Measurements from ENCODE around the gene LGI1. TPM values are rescaled to one million over a fixed set of nuclear protein-coding genes. Genes with fewer than 3 reads are reported as not detected.

LGI1 gene
- total RNA-seq, 1 experiment from 2014 or later, result not detected

- intact Hi-C loops (cut with micrococcal nuclease; ENCODE audit: unreplicated experiment), result no loop called here
- DNase-seq (ENCODE audit: low read depth, low spot score) (no peak), ATAC-seq (no peak)
- H3K4me3 ChIP-seq (ENCODE audit: low read depth in 2 of 2, low read length in 2 of 2), result no peak overlapping the region
- no TSS peak for BruUV-seq (replicated peaks)
- TF ChIP-seq REST (IDR thresholded peaks at IDR 0.05; ENCODE audit: insufficient read depth in 1 of 2, low read depth in 2 of 2, low read length in 1 of 2) (no peak), CTCF (IDR thresholded peaks at IDR 0.05) (no peak), TCF7L2 (IDR thresholded peaks at IDR 0.05; ENCODE audit: low read depth, low read length) (no peak), POLR2AphosphoS5 (IDR thresholded peaks at IDR 0.05; ENCODE audit: low read depth, low read length) (no peak), SIN3A (IDR thresholded peaks at IDR 0.05; ENCODE audit: borderline replicate concordance, insufficient read depth, low read depth, low read length) (no peak)
- ChIA-PET CTCF (no interaction called here), POLR2A (no interaction called here)
- no peak overlapping the region for H3K27ac ChIP-seq (ENCODE audit: low read length)
- no peaks in the 10 kb centered on the region for H3K9me3 ChIP-seq (ENCODE audit: control insufficient read depth, insufficient read depth, low read depth, low read length)
- no peaks in the 10 kb centered on the region for H3K36me3 ChIP-seq (ENCODE audit: control insufficient read depth, insufficient read depth, low read length)
- H3K27me3 ChIP-seq (ENCODE audit: control insufficient read depth, insufficient read depth, low read length), result peaks cover 6% of the 10 kb centered on the region; the same call in 1 of the 2 replicates
- no peaks in the 10 kb centered on the region for H3K4me1 ChIP-seq (ENCODE audit: control insufficient read depth, insufficient read depth, low read length)
- in situ Hi-C loops (cut with HindIII; ENCODE audit: low pct_unique_long_range_greater_than_20kb, low sequenced_read_pairs), result no loop called here
Measured at GRCh38 chr10:93835770-93836169, 78.0 kb downstream of the LGI1 start.

- CTCF ChIA-PET, result no interaction called here
- Histone ChIP-seq H3K27me3 (ENCODE audit: control insufficient read depth, insufficient read depth, low read length) (no peaks in the 10 kb centered on the region), H3K4me3 (ENCODE audit: low read depth in 2 of 2, low read length in 2 of 2) (no peak overlapping the region), H3K27ac (ENCODE audit: low read length) (no peak overlapping the region), H3K4me1 (ENCODE audit: control insufficient read depth, insufficient read depth, low read length) (no peaks in the 10 kb centered on the region), H3K9me3 (ENCODE audit: control insufficient read depth, insufficient read depth, low read depth, low read length) (no peaks in the 10 kb centered on the region), H3K36me3 (ENCODE audit: control insufficient read depth, insufficient read depth, low read length) (no peaks in the 10 kb centered on the region)
- ATAC-seq (no peak), DNase-seq (ENCODE audit: low read depth, low spot score) (no peak)
- TF ChIP-seq REST (IDR thresholded peaks at IDR 0.05; ENCODE audit: insufficient read depth in 1 of 2, low read depth in 2 of 2, low read length in 1 of 2), result no peak
- TF ChIP-seq TCF7L2 (IDR thresholded peaks at IDR 0.05; ENCODE audit: low read depth, low read length), result no peak
- TF ChIP-seq SIN3A (IDR thresholded peaks at IDR 0.05; ENCODE audit: borderline replicate concordance, insufficient read depth, low read depth, low read length), result no peak
- no peak for TF ChIP-seq CTCF (IDR thresholded peaks at IDR 0.05)
- no peak for TF ChIP-seq POLR2AphosphoS5 (IDR thresholded peaks at IDR 0.05; ENCODE audit: low read depth, low read length)
- in situ Hi-C loops (cut with HindIII; ENCODE audit: low pct_unique_long_range_greater_than_20kb, low sequenced_read_pairs), result no loop called here
- no TSS peak for BruUV-seq (replicated peaks)
- POLR2A ChIA-PET, result no interaction called here
- intact Hi-C loops (cut with micrococcal nuclease; ENCODE audit: unreplicated experiment), result no loop called here
Measured at GRCh38 chr10:93837822-93838221, 80.1 kb downstream of the LGI1 start.

Measured in Panc1 (cell line).